HG03460 (cell line): Measurements from ENCODE around the gene C22orf31.
"Not testable (repeated sequence)": the region's sequence is repeated elsewhere in the genome, so short reads cannot be mapped to it uniquely, and the experiment has no call there.

Source experiments
- ATAC-seq: cut with Tn5 transposase; IDR thresholded peaks from one replicate; pipeline ENCODE4 v1.9.1; 2021; ENCODE audit not compliant: unreplicated experiment

The C22orf31 gene

DNA sequence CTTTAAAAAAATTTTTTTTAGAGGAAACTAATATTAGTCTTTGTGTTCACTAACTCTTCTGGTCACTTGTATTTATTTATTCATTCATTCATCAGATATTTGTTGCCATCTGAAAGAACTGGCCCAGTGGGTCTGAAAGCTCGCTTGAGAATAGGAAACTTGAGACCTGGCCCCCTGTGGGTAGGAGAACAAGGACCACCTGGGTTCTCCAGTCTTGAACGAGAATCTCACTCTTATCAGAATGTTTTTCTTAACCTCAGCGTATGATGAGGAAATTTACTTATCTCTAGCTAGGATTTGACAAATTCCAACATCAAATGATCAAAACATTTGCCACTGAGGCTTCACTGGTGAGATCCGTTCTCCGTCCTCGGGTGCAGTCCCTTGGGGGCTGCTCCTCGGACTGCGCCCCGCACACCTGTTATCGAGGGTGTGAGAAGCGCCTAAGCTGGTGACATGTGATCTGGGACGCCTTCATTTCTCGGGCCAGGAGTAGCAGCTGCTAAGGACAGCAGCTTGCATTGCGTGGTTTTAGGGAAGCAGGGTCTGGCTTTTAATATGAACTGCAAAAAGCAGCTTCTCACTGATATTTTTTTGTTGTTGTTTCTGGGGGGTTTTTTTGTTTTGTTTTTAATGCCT lies 6.3 kb downstream of the C22orf31 start:
- no peak for ATAC-seq

DNA sequence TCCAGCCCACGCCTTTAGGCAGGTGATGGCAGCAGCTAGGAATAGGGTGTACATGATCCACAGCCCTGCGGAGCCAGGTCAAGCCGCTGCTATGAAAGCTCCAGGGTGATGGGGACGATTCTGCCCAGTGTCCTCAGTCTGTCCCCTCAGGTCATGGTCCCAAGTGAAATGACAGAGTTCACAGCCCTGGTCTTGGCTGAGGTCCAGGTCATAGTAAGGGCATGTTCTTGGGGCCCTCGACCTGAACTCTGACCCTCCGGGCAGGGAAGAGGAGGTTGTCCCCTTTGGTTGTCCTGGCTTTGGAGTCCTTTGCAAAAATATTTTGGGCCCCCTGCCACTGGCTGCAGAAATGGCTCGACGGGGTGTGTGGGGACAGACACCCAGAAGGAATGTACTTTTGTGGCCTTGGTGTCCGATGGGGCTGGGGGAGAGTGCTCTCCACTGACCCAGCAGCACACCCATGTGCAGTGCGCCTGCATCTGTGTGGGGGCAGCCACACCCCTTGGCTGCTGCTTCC lies 7.3 kb downstream of the C22orf31 start:
- no peak for ATAC-seq

DNA sequence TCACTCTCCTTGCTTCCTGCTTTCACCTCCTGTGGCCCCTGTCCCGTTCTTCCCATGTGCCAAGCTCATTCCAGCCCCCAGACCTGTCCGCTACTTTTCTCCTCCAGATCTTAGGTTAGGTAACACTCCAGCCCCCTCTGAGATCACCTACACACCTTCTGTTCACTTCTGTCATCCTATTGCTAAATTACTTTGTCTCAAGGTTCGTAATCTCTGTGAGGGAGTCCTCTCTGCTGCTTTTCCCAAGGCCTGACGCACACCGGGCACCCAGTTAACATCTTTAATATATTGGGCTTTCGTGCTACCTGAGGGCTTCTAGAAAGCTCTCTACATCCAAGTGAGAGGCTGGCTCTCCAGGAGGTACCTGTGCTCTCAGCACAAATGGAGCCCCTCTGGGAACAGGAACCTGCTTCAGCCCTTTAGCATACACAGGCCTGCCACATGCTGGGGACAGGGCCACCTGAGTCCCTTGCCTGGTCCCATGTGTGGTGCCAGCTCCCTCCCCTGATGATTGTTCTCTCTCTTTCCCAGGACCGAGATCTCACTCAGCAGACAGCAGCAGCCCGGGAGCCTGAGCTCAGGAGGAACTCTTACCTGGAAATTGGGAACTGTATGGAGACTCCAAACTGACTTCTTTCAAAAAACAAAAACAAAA lies 8.5 kb downstream of the C22orf31 start:
- ATAC-seq = no peak

DNA sequence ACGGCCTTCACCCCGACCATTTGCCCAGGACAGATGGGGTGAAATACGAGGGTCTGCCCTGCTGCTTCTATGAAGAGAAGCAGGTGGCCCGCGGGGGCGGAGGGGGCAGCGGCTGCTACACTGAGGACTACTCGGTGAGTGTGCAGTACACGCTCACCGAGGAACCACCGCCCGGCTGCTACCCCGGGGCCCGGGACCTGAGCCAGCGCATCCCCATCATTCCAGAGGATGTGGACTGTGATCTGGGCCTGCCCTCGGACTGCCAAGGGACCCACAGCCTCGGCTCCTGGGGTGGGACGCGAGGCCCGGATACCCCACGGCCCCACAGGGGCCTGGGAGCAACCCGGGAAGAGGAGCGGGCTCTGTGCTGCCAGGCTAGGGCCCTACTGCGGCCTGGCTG lies 11.2 kb downstream of the C22orf31 start:
- ATAC-seq = no peak

DNA sequence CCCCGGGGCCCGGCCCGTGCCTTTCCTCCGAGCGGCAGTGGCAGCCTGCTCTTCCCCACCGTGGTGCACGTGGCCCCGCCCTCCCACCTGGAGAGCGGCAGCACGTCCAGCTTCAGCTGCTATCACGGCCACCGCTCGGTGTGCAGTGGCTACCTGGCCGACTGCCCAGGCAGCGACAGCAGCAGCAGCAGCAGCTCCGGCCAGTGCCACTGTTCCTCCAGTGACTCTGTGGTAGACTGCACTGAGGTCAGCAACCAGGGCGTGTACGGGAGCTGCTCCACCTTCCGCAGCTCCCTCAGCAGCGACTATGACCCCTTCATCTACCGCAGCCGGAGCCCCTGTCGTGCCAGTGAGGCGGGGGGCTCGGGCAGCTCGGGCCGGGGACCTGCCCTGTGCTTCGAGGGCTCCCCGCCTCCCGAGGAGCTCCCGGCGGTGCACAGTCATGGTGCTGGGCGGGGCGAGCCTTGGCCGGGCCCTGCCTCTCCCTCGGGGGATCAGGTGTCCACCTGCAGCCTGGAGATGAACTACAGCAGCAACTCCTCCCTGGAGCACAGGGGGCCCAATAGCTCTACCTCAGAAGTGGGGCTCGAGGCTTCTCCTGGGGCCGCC lies 11.9 kb downstream of the C22orf31 start:
- ATAC-seq = no peak

DNA sequence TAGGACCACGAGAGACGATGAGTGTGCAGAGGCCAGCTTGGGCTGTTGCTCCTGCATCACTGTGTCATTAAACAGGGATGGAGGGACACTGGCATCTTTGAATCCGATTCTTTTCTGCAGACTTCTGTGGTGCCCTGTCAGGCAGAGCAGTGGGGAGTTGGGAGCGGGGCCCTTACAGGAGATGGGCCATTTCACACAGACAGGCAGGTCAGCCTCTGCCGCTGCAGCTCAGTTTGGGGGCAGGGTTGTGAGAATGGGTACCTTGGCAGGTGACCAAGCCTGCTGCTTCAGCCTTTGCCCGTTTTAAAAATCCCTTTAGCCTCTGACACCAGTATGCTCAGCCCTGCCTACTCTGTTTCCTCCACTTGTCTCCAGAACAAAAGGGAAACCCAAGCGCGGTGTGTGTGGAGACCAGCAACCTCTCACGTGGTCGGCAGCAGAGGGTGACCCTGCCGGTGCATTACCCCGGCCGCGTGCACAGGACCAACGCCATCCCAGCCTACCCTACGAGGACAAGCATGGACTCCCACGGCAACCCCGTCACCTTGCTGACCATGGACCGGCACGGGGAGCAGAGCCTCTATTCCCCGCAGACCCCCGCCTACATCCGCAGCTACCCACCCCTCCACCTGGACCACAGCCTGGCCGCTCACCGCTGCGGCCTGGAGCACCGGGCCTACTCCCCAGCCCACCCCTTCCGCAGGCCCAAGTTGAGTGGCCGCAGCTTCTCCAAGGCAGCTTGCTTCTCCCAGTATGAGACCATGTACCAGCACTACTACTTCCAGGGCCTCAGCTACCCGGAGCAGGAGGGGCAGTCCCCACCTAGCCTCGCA lies 12.6 kb downstream of the C22orf31 start:
- ATAC-seq = no peak

DNA sequence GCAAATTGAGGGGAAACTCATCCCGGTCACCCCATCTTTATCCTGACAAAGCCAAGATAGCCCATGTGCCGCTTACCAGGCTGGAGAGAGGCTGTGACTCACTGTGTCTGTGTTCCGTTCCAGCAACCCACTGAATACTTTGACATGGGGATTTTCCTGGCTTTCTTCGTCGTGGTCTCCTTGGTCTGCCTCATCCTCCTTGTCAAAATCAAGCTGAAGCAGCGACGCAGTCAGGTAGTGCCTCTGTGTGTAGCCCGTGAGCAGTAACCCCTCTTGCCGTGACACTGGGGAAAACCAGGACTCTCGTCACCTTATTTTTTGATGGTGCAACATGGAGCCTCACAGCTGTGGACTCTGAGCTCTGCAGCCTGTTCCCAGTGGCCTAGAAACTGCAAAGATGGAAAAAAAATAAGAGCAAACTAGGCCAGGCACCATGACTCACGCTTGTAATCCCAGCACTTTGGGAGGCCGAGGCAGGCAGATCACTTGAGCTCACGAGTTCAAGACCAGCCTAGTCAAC lies 16.9 kb downstream of the C22orf31 start:
- no peak for ATAC-seq

DNA sequence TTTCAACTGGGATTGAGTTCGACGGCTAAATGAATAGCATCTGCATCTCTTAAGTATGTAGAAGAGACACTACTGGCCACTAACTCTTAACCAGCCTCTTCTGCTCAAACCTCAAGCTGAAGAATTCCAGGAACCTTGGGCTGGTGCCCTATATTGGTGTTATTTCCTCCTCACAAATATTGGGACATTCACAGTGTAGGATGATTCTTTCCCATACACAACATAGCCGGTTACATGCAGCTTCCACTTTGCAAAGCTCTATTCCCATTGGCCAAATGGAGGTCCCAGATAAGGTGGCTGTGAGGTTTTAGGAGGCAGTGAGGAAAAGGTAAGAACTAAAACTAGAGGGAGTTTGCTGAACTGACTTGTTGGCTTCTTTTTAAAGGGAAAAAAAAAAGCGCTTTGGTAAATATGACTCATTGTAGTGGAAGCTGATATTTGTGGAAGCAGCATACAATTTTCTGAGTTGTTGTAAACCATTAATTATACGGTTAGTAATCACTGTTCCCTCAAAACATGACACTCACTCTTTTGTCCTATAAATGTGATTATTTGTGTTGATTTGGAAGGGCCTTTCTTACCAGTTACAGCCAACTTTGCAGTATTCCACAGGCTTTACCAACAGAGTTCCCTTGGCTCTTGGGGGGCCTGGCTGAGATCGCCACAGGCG lies 17.6 kb downstream of the C22orf31 start:
- ATAC-seq = no peak

DNA sequence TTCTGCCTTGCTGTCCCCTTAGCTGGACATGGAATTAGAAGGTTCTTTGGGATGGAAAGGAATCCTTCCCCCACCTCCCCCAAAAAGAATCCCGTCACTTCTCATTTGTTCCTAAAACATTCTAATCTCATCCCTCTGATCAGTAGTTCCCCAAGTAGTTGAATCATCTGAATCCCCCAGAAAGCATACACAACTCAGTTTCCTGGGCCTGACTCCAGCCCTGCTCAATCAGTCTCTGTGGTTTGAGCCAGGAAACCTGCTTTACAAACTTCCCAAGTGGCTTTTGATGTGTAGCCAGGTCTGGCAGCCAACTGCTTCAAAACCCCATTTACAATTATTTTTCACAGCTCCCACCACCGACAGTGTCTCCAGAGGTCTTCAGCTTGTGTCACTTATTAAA lies 20.2 kb downstream of the C22orf31 start:
- no peak for ATAC-seq

DNA sequence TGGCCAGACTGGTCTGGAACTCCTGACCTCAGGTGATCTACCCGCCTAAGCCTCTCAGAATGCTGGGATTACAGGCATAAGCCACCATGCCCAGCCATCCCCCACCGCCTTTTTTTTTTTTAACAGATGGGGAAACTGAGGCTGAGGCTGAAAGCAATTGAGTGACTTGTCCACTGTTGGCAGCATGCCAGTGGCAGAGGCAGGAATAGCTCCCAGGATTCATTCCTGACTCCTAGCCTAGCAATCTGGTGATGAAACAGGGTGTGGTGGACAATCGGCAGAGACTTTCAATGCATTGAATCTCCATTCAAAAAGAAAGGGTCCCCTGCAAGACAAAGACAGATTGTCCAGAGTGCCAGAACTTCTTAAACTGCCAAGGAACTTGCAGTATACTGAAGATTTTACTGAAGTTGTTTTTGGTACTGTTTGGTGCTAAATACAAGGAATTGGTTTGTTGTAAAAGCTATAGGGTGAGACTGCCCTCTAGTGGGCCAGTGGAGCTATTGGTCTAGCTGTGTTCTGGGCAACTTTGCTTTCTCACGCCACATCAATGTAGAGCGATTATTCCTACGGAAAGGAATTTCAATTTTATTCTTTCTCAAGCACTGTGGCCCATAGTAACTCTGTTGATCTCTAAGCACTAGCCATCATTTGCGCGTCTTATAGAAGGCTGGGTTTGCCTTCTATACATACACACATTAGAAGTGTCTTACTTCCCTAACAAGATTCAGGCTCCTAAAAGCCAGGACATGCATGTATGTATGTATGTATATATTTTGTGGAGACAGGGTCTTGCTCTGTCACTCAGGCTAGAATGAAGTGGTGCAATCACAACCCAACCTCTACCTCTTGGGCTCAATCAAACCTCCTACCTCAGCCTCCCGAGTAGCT lies 21.0 kb downstream of the C22orf31 start:
- ATAC-seq = no peak

DNA sequence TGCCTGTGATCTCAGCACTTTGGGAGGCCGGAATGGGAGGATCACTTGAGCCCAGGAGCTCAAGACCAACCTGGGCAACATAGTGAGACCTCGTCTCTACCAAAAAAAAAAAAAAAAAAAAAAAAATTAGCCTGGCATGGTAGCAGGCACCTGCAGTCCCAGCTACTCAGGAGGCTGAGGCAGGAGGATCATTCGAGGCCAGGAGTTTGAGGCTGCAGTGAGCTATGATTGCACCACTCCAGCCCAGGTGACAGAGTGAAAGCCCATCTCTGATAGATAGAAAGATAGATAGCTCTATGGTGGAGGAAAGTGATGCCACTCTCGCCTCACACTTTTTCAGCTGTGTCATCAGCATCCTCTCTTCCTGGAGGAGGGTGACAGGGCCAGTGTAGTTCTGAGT lies 21.9 kb downstream of the C22orf31 start:
- ATAC-seq = not testable (repeated sequence)

DNA sequence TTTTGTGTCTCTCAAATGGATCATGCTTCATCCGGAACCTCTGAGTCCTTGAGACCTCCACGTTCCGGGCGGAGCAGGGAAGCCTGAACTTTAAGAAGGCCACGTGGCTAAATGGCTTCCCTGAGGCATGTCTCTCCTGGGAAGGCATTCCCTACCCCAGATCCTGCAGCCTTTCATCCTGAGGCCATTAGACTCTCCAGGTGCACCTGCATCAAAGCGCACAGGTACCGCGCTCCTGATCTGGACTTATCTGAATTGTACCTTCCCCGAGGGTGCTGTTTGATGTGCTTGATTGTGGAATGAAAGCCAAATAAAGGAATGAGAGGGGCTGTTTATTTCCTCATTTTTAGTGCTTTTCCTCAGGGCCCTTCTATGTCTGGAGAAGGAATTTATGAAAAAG lies 22.5 kb downstream of the C22orf31 start:
- ATAC-seq = no peak

DNA sequence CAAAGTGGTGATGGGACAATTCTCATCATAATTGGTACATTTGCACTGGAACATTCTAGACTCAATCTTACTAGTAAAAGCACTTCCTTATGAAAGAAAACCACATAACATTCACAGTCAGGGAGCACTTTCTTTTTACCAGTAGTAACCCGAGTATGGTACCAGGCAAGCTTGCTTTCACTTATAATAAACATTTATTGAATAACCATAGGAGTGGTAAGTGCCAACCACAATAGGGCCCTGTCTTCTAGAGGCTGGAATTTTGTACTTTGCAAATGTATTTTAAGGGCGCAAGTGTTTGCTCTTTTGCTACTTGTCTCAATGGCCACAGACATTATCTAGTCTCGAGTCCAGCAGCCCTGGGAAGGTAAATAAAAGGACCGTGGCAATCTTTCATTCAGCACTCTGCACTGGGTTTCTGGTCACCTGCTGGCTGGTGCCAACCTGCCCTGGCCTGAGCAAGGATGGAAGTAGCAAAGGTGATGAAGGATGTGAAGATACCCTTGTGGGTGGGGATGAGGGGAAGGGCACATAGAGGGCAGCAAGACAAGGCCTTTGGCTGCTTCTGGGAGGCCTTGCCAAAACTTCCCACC lies 24.2 kb downstream of the C22orf31 start:
- ATAC-seq = no peak

DNA sequence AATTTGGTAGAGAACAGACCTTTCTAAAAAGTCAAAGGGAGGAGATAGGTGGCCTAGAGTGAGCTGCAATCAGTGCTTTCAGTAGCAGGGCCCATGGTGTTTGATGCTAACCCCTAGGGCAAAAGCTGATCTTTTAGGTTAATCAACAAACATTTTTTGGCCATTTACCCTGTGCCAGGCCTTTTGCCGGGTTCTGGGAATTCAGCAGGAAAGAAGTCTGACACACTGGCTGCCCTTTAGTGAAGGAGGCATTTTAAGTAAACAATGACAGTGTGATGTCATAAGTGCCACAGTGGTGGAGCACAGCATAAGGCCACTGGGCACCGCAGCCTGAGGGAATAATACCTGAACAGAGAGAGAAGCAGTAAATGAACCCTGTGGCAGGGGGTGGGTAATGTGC lies 29.0 kb downstream of the C22orf31 start:
- ATAC-seq = no peak

DNA sequence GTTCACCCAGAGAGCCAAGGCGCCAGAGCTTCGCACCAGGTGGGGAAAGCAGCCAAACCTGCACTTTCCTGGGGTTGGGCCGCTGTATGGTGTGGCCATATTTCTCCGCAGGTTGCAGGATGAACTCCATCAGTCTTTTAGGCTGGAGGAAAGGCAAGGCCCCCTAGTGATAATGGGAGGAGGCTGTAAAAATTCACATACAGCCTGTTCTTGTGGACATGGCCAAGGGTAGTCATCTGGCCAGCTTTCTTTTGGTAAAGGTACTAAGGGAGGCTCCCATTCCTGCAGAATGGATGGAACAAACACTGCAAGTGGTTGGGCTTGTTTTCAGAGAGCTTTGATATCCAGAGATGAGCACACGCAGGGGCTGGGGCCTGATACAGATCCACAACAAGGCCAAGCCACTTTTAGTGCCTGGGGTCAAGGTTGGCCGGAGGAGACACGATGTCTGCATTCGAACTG lies 29.6 kb downstream of the C22orf31 start:
- ATAC-seq = no peak

DNA sequence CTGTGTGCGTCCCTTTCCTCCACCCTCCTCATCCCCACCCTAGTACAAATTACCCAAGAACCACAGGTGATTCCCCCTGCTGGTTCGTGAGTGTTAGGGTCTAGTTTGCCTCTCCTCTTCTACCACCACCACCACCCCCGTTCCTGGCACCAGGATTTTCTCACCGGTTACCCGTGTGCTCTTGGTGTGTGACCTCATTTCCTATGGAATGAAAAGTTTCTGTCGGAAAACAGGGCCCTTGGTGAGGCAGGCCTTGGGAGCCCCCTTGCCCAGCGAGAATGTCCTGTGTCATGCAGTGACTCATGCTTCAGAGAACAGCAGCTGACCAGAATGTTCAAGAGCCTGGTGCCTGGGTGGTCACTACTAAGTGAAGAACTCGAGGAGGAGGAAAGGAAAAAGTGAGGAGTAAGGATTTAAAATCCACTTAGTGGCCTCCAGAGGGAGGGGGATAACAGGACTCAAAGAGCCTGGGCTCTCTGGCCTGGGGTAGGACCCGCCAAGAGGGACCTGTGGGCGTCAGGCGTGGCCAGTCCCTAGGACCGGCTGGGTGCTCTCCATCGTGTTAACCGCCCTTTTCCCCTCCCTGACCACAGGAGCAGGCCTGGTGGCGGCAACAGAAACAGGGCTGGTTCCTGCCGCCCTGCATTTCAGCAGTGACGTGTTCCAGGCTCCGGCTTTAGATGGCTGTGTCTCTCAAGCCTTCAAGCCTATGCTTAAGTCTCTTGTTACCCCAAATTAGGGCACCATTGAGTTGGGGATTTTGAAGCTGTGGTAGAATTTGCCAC lies 30.2 kb downstream of the C22orf31 start:
- no peak for ATAC-seq

DNA sequence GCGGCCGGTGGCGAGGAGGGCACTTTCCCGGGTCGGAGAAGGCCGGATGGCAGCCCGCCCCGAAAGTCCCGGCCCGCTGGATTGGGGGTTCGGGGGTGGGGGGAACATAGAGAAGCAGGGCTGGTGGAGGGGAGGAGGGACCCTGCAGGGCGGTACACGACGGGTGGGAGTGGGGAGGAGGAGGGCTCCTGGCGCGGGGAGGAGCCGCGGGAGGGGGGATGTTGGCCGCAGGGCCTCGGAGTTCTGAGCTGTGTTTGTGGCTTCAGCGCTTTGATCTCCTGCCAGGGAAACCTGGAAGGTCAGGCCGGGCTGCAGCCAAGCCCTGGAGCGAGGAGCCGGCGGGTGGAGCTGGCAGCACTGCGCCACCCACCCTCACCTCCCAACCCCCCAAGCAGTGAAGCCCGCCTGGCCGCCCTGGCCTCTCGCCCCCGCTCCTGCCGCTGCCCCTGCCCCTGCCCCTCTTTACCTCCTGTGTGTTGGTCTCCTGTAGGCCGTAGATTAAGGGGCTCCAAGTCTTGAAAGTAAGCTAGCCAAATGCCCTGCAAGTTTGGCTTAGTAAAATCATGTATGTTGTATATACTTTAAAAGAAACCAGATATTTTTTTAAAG lies 30.9 kb downstream of the C22orf31 start:
- ATAC-seq = no peak

DNA sequence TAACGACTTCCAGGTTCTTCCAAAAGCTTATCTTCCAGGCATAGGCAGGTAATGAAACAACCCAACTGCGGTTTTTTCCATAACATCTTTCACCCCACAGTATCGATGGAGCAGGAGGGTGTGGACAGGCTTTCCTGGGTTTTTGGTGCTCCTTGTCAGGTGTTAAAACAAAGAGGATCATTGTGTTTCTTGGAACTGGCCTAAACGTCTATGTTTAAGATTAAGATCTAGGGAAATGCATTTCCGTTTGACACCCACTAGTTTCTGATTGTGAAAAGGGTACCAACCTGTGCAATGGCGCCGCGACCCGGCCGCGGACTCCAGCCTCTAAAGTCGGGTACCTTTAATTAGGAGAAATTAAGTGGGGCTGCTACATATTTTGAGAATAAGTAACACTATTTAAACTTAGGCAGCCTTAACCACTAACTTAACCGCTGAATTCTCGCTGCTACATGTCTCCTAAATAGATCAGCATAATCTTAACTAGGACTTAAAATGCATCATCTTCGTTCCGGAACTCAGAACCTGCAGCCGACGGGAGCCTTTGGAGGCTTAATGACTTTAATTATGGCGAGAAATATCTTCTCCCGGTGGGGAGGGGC lies 31.5 kb downstream of the C22orf31 start:
- no peak for ATAC-seq
